Left ventricle myocardium superior (tissue), 1 donor: ENCODE results near the gene TSPO2. TPM values are rescaled to one million over a fixed set of nuclear protein-coding genes. Genes with fewer than 3 reads are reported as not detected.
"Not testable (repeated sequence)": the region's sequence is repeated elsewhere in the genome, so short reads cannot be mapped to it uniquely, and the experiment has no call there.

Experiments used
- ATAC-seq: fragments of 200-7000 bp; cut with Tn5 transposase; one replicate; pipeline ENCODE4 v1.9.1; 2020; ENCODE audit warnings: mild to moderate bottlenecking, moderate library complexity
- DNase-seq: peaks from one replicate; pipeline ENCODE4 v3.0.0-alpha.2; 2020
- intact Hi-C: fragments of 100-400 bp; cut with micrococcal nuclease; formaldehyde crosslinking; loops from one replicate; pipeline ENCODE4 v1.11.0; 2022
- long read RNA-seq: library from polyadenylated mRNA; unstranded; transcript quantifications from one replicate; pipeline ENCODE4 v2.0.0, GENCODE V29; 2021
- total RNA-seq: library from RNA; stranded (reverse); fragmentation: NEBNext Ultra II Directional; extraction: Animal tissue kit (Norgen Biotek cat#: 25700); gene quantifications from one replicate; pipeline ENCODE4 v1.2.1, GENCODE V29; 2021
- donor health status: DM: no; HTN: yes; CAD: no; lungs with severe emphysema.

The TSPO2 gene
- total RNA-seq: not detected
- long read RNA-seq: 0 reads

- DNase-seq: no peak
- intact Hi-C loops: no loop called here
- no peak for ATAC-seq
Measured at GRCh38 chr6:41042226-41043055, at the start of gene TSPO2. Gene TSPO2, plus strand, starts transcription at chr6:41042467. Its CDS starts 519 bp downstream, at chr6:41042986.

- intact Hi-C loops: no loop called here
- ATAC-seq: no peak
Measured at GRCh38 chr6:40992746-40993145, 49.5 kb upstream of the TSPO2 start.

GRCh38 chr6:40996591-40997233 lies 45.6 kb upstream of the TSPO2 start:
- no peak for DNase-seq
- intact Hi-C loops: no loop called here
- ATAC-seq: peak; percentile 57

More at GRCh38 chr6:40992746-40993145, 49.5 kb upstream of the TSPO2 start:
- DNase-seq: no peak

- no peak for DNase-seq
- peak; percentile 20 for ATAC-seq
- intact Hi-C loops: no loop called here
Measured at GRCh38 chr6:40997234-40997957, 44.9 kb upstream of the TSPO2 start.

GRCh38 chr6:40998661-40999060 lies 43.6 kb upstream of the TSPO2 start:
- no peak for DNase-seq
- intact Hi-C loops: no loop called here
- ATAC-seq: peak; percentile 79

GRCh38 chr6:40999569-40999968 lies 42.7 kb upstream of the TSPO2 start:
- intact Hi-C loops: no loop called here
- peak; percentile 72 for ATAC-seq
- DNase-seq: peak; percentile 64

GRCh38 chr6:41000248-41000647 lies 42.0 kb upstream of the TSPO2 start:
- DNase-seq: no peak
- intact Hi-C loops: no loop called here
- ATAC-seq: peak; percentile 3

- intact Hi-C loops: no loop called here
- ATAC-seq: no peak
- no peak for DNase-seq
Measured at GRCh38 chr6:41002168-41002567, 40.1 kb upstream of the TSPO2 start.

- DNase-seq (peak; percentile 40), ATAC-seq (peak; percentile 74)
- intact Hi-C loops: not testable (repeated sequence)
Measured at GRCh38 chr6:41006217-41006616, 36.0 kb upstream of the TSPO2 start.

GRCh38 chr6:41006980-41007379 lies 35.3 kb upstream of the TSPO2 start:
- DNase-seq, ATAC-seq, intact Hi-C loops: not testable (repeated sequence)

- intact Hi-C loops: no loop called here
- DNase-seq (no peak), ATAC-seq (no peak)
Measured at GRCh38 chr6:41008011-41008410, 34.3 kb upstream of the TSPO2 start.

- DNase-seq (no peak), ATAC-seq (no peak)
- intact Hi-C loops: no loop called here
Measured at GRCh38 chr6:41009669-41010068, 32.6 kb upstream of the TSPO2 start.

GRCh38 chr6:41011673-41012072 lies 30.6 kb upstream of the TSPO2 start:
- intact Hi-C loops: no loop called here
- ATAC-seq (no peak), DNase-seq (no peak)

- ATAC-seq: no peak
Measured at GRCh38 chr6:41013466-41014153, 28.7 kb upstream of the TSPO2 start.

GRCh38 chr6:41014780-41015179 lies 27.5 kb upstream of the TSPO2 start:
- ATAC-seq (no peak), DNase-seq (no peak)
- intact Hi-C loops: no loop called here

More at GRCh38 chr6:41013466-41014153, 28.7 kb upstream of the TSPO2 start:
- intact Hi-C loops: no loop called here
- no peak for DNase-seq

GRCh38 chr6:41015860-41016259 lies 26.4 kb upstream of the TSPO2 start:
- intact Hi-C loops, ATAC-seq, DNase-seq: not testable (repeated sequence)

- intact Hi-C loops: no loop called here
- DNase-seq: no peak
- no peak for ATAC-seq
Measured at GRCh38 chr6:41017663-41018062, 24.6 kb upstream of the TSPO2 start.

- no peak for DNase-seq
- intact Hi-C loops: loop anchor here (10.0 kb wide), 1 partner anchor 127 kb away; no protein-coding TSS in a partner anchor
- ATAC-seq: peak; percentile 89
Measured at GRCh38 chr6:41021832-41022231, 20.4 kb upstream of the TSPO2 start.

GRCh38 chr6:41022294-41022693 lies 20.0 kb upstream of the TSPO2 start:
- no peak for ATAC-seq
- intact Hi-C loops: loop anchor here (10.0 kb wide), 1 partner anchor 127 kb away; no protein-coding TSS in a partner anchor
- DNase-seq: no peak
